CD4-positive, alpha-beta T cell treated with Interleukin-2 at 100 ng/mL for 4 hours (primary cell): ENCODE results near the gene CENPP.

Source experiments
- DNase-seq: peaks from one replicate; pipeline ENCODE4 v3.0.0-alpha.2; 2020; ENCODE audit warnings: low spot score

CENPP gene

DNA sequence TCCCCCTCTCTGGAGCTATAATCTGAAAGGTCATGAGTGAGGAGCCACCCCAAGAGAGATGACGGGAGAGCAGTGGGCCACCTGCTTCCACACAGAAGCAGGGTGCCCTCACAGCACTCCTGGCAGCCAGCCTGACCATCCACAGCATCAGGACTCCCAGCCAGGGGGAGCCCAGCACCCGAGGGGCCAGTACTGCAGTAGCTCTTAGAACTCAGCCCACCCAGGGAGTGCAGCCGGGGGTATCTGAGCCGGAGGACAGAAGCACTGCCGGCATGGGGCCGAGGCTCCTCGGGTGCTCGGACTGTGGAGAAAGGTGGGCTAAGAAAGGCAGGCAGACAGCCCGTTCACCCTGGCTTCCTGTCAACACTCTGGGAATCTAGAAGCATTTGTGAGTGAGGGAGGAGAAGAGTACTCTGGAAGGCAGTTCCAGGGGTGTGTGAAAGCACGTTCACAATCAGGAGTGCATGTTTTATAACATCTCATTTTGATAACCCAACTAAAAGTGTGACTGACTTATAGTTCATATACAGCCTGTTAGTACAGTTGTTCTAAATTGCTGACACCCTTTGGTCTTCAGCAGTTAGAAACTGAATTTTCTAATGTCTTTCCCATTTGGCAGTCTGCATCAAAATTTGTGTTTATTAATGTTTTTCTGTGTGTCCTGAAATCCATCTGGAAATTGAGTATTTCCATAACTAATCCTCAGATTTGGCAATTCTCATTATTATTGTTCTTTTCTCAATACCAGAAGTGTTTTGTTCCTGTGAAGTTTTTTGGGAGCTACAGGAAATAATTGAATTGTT lies 182.5 kb downstream of the CENPP start:
- DNase-seq: no peak

DNA sequence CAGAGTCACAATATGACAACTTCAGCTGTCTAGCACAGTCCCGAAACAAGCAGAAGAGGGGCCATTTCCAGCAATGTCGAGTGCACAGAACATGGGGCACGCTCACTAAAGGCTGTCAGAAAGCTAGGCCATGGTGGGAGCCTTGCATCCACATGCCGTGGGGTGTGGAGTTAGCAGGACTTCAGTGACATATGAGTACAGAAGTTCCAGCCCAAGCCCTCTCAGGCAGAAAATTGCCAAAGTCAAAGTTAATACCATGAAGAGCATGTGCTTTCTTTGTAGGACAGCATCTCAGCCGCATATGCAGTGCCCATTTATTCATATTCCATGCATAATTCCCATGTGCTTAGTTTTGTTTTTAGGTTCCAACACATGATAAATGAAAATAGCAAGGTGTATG lies 183.3 kb downstream of the CENPP start:
- DNase-seq: no peak

DNA sequence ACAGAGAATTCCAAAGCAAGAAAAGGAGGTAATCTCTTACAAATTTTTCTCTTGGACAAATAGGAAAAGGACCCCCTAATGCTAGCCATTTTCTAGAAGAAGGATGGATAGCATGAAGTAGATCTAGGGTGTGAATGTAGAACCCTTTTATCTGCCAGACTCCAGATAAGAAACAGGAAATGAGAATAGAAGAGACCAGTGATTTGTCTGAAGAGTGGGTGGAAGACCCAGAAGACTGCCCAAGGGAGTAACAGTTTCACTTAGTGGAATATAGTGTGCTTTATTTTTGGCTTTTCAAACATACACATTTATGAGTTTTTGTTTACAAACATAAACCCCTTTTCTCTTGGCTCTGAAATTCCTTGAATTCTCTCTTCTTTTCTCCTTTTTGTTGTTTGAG lies 185.0 kb downstream of the CENPP start:
- no peak for DNase-seq

GRCh38 chr9:92512622-92513021 lies 186.9 kb downstream of the CENPP start:
- DNase-seq: no peak

DNA sequence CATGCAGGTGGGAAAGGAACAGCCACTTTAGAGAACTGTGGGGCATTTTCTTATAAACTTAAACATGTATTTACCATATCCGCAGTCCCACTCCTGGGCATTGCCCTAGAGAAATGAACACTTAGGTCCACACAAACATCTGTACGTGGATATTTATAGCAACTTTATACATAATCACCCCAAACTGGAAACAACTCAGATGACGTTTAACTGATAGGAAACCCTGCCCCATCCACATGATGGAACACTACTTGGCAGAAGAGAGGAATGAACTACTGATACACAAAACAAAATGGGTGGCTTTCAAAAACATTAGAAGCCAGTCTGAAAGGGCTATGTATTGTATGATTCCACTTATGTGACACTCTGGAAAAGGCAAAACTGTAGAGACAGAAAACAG lies 187.6 kb downstream of the CENPP start:
- DNase-seq: no peak

DNA sequence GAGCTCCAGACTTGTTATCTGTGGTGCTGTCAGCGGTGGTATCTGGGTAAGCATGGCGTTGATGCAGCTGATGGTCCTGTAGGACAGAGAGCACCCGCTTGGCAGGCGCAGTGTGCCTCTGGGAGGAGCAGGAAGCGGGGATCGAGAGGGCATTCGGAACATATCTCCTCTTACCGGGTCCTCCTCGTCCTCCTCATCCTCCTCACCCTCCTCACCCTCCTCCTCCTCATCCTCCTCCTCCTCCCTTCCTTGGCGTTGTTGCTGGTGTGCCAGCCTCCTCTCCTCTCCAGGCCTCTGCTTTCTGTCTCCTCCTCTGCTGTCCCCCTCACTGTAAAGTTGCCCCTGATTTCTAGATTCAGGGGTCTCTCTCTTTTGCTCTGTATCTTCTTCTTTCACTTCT lies 188.9 kb downstream of the CENPP start:
- DNase-seq: no peak

GRCh38 chr9:92516521-92516920 lies 190.8 kb downstream of the CENPP start:
- DNase-seq: no peak

DNA sequence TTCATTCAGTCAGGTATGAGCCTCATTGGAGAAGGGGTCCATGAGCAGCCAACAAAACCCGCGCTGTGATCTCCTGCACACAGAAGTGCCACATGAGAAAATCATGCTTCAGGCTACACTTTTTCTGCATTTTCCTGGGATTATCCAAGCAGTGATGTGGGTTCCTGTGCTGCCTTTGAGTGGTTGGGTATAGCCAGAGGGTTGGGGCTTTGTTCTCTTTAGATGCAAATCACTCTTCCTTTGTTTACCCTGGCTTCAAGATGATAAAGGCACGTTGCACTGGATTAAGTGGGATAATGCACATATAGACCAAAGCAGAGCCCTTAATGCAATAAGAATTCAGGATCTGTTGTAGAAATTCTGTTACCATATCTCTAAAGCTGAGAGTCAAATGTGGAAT lies 191.3 kb downstream of the CENPP start:
- no peak for DNase-seq

- DNase-seq: no peak
Measured at GRCh38 chr9:92518199-92518598, 192.4 kb downstream of the CENPP start.

GRCh38 chr9:92520837-92521236 lies 195.1 kb downstream of the CENPP start:
- DNase-seq: no peak

DNA sequence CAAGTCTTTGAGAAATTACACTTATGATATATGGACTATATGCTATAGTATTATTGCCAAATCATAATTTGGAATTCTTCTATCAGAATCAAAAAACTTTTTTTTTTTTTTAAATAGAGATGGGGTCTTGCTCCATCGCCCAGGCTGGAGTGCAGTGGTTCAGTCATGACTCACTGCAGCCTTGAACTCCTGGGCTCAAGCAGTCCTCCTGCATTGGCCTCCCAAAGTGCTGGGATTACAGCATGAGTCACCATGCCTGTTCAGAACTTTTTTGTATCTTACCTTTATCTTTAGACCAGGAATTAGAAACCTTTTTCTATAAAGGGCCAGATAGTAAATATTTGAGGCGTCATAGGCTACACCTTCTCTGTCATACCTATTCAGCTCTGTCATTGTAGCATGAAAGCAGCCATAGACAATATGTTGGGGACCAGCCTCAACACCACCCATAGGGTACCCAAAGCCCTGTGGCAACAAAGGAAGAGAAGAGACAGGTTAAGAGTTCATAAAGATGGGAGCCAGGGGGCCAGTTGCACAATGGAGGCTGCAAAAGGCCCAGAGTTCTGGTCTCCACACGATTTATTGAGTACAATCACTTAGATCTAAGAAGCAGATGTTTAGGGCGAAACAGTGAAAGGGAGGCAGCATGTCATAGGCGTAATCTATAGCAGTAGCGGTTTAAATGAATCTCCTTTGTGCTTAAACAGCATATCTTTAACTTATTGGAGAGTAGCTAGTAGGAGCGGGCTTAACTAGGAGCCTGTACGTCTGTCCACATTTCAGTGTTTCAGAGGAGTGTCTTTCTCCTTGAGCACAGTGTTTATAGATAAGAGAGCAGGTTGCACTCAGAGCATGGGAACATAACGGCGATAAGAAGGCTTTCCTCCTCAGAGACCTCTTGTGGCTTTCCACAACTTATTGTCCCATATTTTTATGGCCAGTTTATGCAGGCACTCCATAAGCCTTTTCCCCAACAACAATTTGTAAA lies 197.5 kb downstream of the CENPP start:
- DNase-seq: no peak

DNA sequence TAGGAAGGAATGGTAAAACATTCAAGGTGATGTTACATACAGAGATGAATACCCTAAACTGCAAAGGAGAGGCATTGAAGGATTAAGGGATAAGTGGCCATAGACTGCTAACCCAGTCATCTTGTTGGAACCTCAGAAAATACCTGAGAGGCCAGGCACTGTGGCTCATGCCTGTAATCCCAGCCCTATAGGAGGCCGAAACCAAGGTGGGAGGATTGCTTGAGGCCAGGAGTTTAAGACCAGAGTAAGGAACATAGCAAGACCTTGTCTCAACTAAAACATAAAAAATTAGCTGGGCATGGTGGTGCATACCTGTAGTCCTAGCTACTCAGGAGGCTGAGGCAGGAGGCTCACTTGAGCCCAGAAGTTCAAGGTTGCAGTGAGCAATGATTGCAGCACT lies 199.1 kb downstream of the CENPP start:
- DNase-seq: no peak

DNA sequence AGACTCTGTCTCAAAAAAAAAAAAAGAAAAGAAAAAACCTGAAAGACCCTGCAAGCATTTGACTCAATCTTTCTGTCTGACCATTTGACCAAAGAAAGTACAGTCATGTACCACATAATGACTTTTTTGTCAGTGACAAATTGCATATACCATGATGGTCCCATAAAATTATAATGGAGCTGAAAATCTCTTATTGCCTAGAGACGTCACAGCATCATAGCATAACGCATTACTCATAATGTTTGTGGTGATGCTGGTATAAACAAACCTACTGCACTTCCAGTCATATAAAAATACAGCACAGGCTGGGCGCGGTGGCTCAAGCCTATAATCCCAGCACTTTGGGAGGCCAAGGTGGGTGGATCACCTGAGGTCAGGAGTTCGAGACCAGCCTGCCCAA lies 199.6 kb downstream of the CENPP start:
- DNase-seq: no peak

DNA sequence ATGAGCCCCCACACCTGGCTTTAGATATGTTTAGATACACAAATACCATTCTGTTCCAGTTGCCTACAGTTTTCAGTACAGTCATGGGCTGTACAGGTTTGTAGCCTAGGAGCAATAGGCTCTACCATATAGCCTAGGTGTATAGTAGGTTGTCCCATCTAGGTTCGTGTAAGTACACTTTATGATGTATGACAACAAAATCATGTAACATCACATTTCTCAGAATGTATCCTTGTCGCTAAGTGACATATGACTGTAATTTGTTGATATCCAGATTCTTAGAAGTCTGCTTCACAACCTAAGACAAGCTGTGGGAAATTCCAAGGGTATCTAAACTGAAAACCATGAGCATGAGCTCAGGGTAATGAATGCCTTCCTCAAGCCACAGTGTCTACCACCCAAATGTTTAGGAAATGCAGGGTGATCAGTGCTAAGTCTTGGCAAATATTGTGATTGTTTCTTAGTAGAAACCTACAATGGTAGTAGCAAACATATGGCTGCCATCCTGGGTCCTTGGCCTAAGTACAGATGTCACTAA lies 201.6 kb downstream of the CENPP start:
- no peak for DNase-seq

GRCh38 chr9:92527832-92528521 lies 202.2 kb downstream of the CENPP start:
- no peak for DNase-seq

DNA sequence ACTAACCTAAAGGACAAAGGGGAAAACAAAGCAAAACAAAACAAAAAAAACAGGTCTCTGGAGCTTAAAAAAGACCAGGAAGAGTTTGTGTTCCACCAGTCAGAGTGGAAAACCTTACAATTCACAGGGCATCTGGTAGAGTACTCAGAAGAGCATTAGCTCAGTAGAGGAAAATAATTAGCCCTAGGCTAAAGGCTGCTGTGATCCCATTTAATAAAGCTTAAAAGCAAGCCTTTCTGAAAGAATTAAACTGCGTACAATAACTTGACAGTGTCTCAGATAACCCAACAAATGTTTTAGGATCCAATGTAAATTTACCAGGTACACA lies 202.7 kb downstream of the CENPP start:
- no peak for DNase-seq

- DNase-seq: no peak
Measured at GRCh38 chr9:92529124-92529523, 203.4 kb downstream of the CENPP start.

- DNase-seq: no peak
Measured at GRCh38 chr9:92530893-92531292, 205.1 kb downstream of the CENPP start.

DNA sequence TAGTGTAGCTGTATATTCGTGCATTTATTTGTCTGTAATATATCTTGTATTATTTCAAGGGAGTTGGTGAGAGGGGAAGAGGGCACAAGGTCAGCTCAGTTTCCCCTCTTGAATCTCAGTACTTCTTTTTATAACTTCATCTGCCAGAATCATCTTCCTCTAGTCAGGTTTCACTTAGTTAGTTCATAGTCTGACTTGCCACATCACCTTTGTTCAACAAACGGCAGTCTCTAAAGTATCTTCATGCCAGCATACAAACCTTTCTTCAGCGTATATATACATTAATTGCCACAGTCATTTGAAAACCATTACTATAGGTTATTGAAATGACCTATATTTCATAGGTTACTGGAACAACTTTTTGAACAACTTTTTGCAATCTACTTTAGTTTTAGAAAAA lies 208.5 kb downstream of the CENPP start:
- DNase-seq: no peak

GRCh38 chr9:92534674-92535073 lies 208.9 kb downstream of the CENPP start:
- DNase-seq: no peak

GRCh38 chr9:92535940-92536850 lies 210.4 kb downstream of the CENPP start, which contains the start of gene ECM2:
TSS of gene ECM2 (minus strand) at chr9:92535990. CDS start at chr9:92522866, 13,124 bp downstream.
- no peak for DNase-seq
